Muscle layer of colon (tissue), 2 donors: ENCODE measurements around the gene INPPL1.
"Not testable (repeated sequence)": the region's sequence is repeated elsewhere in the genome, so short reads cannot be mapped to it uniquely, and the experiment has no call there.

ENCODE experiments used
- H3K27ac ChIP-seq: one replicate; pipeline ENCODE4 v1.7.0; 2013; ENCODE audit warnings: low read depth, mild to moderate bottlenecking, low read length, moderate library complexity
- H3K27me3 ChIP-seq, 2 donors: one replicate each; pipeline ENCODE4 v1.7.0; 2013; ENCODE audit warnings: low read length in 2 of 2, mild to moderate bottlenecking in 2 of 2; ENCODE audit not compliant: insufficient read depth in 2 of 2, control insufficient read depth in 1 of 2
- H3K36me3 ChIP-seq: one replicate; pipeline ENCODE4 v1.7.0; 2013; ENCODE audit warnings: mild to moderate bottlenecking, low read length; ENCODE audit not compliant: insufficient read depth
- H3K4me1 ChIP-seq: one replicate; pipeline ENCODE4 v1.7.0; 2013; ENCODE audit warnings: mild to moderate bottlenecking, low read length; ENCODE audit not compliant: insufficient read depth
- H3K4me3 ChIP-seq, 2 donors: one replicate each; pipeline ENCODE4 v1.7.0; 2013; ENCODE audit warnings: low read length in 2 of 2, low read depth in 1 of 2, mild to moderate bottlenecking in 1 of 2, moderate library complexity in 1 of 2
- H3K9ac ChIP-seq: one replicate; pipeline ENCODE4 v1.7.0; 2013; ENCODE audit warnings: low read length
- H3K9me3 ChIP-seq: one replicate; pipeline ENCODE4 v1.7.0; 2013; ENCODE audit warnings: mild to moderate bottlenecking, low read length
- donor health status: abdominal sarcoma.
- donor health status: Adenocarcinoma of cecum.

INPPL1 gene

DNA sequence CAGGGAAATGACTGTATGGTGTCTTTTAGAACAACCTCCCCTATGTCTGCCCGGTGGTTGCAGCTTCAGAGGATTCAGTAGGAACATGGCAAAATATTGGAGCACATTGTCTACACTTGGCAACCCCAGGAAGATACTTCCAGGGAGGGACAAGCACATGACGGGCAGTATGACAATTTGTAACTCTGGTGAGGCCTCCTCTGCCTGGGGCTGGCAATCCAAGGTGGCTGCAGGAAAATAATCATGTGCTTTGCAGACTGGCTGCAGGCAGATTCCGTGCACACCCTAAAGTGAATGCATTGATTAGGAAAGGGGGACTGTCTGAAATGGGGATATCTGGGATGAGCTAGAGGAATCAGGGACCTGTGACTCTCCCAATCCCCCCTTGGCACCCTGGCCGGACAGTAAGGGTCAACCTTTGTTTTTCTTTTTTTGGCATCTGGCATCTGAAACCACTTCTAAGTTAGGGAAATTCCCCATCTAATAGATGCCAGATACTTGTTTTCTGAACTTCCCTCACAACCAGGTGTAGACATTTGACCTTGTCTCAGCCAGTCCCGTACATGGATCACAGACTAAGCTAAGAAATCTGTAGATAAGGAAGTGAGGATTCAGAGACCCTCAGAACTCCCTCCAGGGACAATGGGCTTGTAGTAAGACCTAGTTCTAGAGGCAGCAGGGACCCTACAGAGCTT is 29.9 kb downstream of the INPPL1 start:
- no peak overlapping the region for H3K9ac ChIP-seq
- H3K27me3 ChIP-seq = no peaks in the 10 kb centered on the region
- H3K36me3 ChIP-seq = no peaks in the 10 kb centered on the region

DNA sequence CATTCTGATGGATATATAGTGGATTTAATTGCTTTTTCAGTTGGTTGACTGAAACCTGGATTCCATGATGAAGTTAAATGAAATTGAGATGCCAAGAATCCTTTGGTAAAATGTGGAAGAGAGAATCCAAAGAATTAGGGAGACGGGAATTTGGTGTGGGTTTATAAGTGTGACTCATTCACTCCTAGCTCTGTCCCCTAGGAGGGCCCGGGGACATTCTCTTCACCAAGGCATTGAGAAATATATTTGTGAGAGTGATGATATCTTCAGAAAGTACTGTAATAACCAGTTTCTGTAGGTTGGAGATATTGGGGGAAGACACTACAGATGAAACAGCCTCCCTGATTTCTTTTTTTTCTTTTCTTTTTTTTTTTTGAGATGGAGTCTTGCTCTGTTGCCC is 33.0 kb downstream of the INPPL1 start:
- Histone ChIP-seq H3K4me3 (no peak overlapping the region), H3K9me3 (no peaks in the 10 kb centered on the region), H3K27ac (no peak overlapping the region), H3K36me3 (no peaks in the 10 kb centered on the region), H3K9ac (no peak overlapping the region), H3K27me3 (no peaks in the 10 kb centered on the region), H3K4me1 (no peaks in the 10 kb centered on the region)

More for the DNA sequence above, 29.9 kb downstream of the INPPL1 start:
- Histone ChIP-seq H3K4me1 (no peaks in the 10 kb centered on the region), H3K4me3 (no peak overlapping the region), H3K27ac (no peak overlapping the region), H3K9me3 (no peaks in the 10 kb centered on the region)

DNA sequence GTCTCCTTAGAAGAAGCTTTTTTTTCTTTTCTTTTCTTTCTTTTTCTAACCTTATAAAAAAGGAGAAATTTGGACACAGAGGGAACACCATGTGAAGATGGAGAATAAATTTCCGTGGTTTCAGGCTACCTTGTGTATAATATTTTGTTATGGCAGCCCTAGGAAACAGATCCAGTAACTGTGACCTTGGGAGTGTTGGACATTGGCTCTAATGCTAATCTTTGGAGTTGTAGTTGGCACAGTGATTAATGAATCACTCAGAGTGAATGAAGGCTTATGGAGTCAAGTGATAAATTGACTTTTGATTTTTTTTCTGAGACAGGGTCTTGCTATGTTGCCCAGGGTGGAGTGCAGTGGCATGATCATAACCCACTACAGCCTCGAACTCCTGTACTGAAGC is 34.9 kb downstream of the INPPL1 start:
- Histone ChIP-seq H3K27ac (no peak overlapping the region), H3K9me3 (no peaks in the 10 kb centered on the region), H3K4me3 (no peak overlapping the region), H3K9ac (no peak overlapping the region), H3K4me1 (no peaks in the 10 kb centered on the region), H3K27me3 (no peaks in the 10 kb centered on the region), H3K36me3 (no peaks in the 10 kb centered on the region)

DNA sequence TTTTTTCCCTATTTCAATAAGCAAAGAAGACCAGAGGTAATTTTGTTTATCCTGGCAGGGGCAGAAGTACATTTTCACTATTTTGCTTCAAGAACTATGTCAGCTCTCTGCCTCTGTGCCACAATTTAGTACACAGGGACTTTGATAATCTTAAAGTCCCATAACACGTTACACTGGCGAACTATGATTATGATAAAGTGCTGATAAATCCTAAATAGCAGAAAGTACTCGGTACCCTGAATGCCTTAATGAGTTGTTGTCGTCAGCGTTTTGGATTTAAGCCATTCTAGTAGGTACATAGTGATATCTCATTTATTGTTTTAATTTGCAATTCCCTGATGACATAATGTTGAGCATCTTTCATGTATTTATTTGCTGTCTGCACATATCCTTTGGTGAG is 36.0 kb downstream of the INPPL1 start:
- Histone ChIP-seq H3K9me3 (no peaks in the 10 kb centered on the region), H3K4me3 (no peak overlapping the region), H3K4me1 (no peaks in the 10 kb centered on the region), H3K9ac (no peak overlapping the region), H3K36me3 (no peaks in the 10 kb centered on the region), H3K27me3 (no peaks in the 10 kb centered on the region), H3K27ac (no peak overlapping the region)

DNA sequence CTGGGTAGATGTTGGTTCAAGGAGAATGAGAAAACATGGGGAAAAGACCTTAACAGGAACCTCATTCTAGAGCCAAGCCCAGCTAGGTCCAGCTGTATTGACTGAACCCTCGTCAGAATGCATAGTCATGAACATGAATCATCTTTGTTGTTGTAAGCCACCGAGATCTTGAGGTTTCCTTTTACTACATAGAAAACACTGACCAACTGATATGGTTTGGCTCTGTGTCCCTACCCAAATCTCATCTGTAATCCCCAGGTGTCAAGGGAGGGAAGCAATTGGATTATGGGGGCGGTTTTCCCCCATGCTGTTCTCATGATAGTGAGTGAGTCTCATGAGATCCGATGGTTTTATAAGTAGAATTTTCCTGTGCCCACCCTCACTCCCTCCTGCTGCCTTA is 38.8 kb downstream of the INPPL1 start:
- Histone ChIP-seq H3K9me3 (no peaks in the 10 kb centered on the region), H3K4me3 (no peak overlapping the region), H3K36me3 (no peaks in the 10 kb centered on the region), H3K27me3 (no peaks in the 10 kb centered on the region), H3K27ac (no peak overlapping the region), H3K4me1 (no peaks in the 10 kb centered on the region), H3K9ac (no peak overlapping the region)

DNA sequence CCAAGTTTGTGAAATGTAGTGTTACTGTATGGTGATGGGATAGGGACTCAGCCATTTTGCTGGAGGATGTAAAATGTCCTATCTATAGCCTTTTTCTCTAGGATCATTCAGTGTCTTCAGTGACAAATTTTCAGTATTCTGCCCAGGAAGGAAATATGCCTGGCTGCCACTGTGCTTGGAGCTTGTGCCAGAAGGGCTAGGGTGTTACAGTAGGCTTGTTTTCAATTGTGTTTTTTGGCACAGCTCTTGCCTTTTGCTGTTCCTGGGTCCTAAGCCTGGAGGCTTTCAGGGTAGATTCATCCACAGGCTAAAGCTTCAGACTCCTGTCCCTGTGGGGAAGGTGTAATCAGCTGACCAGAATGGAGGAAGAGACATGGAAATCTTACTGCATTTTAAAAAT is 41.4 kb downstream of the INPPL1 start:
- Histone ChIP-seq H3K4me1 (no peaks in the 10 kb centered on the region), H3K27me3 (no peaks in the 10 kb centered on the region), H3K9me3 (no peaks in the 10 kb centered on the region), H3K4me3 (no peak overlapping the region), H3K9ac (no peak overlapping the region), H3K36me3 (no peaks in the 10 kb centered on the region), H3K27ac (no peak overlapping the region)

DNA sequence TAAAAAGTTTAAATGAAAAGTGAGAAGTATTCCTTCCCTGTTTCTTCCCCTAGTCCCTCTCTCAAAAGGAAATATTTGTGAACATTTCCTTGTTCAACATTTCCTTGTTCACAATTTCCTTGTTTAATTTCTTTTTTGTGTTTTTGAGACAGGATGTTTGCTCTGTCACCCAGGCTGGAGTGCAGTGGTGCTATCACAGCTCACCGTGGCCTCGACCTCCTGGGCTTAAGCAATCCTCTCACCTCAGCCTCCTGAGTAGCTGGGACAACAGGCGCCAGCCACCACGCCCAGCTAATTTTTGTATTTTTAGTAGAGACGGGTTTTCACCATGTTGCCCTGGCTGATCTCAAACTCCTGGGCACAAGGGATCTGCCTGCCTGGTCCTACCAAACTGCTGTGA is 42.4 kb downstream of the INPPL1 start:
- not testable (repeated sequence) for H3K36me3 ChIP-seq, H3K9me3 ChIP-seq, H3K4me3 ChIP-seq, H3K27ac ChIP-seq, H3K4me1 ChIP-seq, H3K27me3 ChIP-seq, H3K9ac ChIP-seq

DNA sequence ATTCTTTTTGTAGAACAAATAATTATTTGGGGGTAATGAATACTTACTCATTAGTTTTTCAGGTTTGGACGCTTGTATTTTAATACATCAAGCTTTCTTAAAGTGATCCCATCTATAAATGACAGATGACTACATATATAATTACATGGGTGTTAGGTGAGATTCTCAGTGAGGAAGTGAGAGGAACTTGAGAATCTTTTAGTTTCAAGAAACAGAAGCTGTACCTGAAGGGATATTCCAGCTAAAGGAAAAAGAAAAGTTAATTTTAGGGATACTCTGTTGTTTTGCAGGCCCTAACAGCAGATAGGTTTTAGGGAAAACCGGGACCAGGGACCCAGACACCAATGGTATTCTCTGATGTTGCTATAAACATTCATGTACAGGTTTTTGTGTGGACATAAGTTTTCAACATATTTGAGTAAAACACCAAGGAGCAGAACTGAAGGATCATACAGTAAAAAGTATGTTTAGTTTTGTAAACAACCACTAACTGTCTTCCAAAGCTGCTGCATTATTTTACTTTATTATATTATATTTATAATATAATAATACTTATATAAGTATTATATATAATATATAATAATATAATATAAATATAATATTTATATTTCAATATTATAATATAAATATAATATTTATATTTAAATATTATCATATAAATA is 43.5 kb downstream of the INPPL1 start:
- Histone ChIP-seq H3K9me3 (no peaks in the 10 kb centered on the region), H3K27ac (no peak overlapping the region), H3K9ac (no peak overlapping the region), H3K27me3 (no peaks in the 10 kb centered on the region), H3K4me3 (no peak overlapping the region), H3K4me1 (no peaks in the 10 kb centered on the region), H3K36me3 (no peaks in the 10 kb centered on the region)

DNA sequence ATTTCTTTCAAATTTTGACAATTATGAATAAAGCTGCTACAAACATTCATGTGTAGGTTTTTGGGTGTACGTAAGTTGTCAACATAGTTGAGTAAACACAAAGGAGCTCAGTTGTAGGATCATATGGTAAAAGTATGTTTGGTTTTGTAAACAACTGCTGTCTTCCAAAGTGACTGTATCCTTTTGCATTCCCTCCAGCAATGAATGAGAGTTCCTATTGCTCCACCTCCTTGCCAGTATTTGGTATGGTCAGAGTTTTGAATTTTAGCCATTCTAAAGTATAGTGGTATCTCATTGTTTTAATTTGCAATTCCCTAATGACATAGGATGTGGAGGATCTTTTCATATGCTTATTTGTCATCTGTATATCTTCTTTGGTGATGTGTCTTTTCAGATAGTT is 47.4 kb downstream of the INPPL1 start:
- no peaks in the 10 kb centered on the region for H3K9me3 ChIP-seq
- H3K27me3 ChIP-seq = no peaks in the 10 kb centered on the region
- no peak overlapping the region for H3K27ac ChIP-seq
- H3K36me3 ChIP-seq = no peaks in the 10 kb centered on the region
- no peak overlapping the region for H3K4me3 ChIP-seq
- no peak overlapping the region for H3K9ac ChIP-seq
- H3K4me1 ChIP-seq = no peaks in the 10 kb centered on the region

DNA sequence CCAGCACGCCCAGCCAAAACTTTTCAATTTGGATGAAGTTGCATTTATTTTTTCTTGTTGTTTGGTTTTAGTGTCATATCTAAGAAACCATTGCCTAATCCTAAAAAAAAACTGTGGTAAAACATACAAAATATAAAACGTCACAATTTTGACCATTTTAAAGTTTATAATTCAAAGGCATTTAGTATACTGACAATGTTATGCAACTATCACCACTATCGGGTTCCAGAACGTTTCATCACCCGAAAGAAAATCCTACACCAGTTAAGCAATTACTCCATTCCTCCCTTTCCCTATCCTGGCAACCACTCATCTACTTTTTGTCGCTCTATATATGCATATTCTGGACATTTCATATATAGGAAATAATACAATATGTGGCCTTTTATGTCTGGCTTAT is 49.9 kb downstream of the INPPL1 start:
- H3K9me3 ChIP-seq = no peaks in the 10 kb centered on the region
- H3K4me1 ChIP-seq = no peaks in the 10 kb centered on the region
- H3K36me3 ChIP-seq = no peaks in the 10 kb centered on the region
- no peak overlapping the region for H3K4me3 ChIP-seq
- H3K27me3 ChIP-seq = no peaks in the 10 kb centered on the region
- H3K9ac ChIP-seq = no peak overlapping the region
- H3K27ac ChIP-seq = no peak overlapping the region

DNA sequence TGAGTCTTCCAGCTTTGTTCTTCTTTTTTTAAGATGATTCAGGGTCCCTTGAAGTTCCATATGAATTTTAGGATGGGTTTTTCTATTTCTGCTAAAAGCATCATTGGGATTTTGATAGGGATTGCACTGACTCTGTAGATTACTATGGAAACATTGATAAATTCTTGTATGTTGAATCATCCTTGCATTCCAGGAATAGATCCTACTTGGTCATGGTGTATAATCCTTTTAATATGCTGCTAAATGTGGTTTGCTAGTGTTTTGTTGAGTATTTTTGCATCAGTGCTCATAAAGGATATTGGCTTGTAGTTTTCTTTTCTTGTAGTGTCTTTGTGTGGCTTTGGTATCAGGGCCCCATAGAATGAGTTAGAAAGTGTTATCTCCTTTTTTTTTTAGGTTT is 54.3 kb downstream of the INPPL1 start:
- no peaks in the 10 kb centered on the region for H3K9me3 ChIP-seq
- H3K4me3 ChIP-seq = no peak overlapping the region
- H3K9ac ChIP-seq = no peak overlapping the region

DNA sequence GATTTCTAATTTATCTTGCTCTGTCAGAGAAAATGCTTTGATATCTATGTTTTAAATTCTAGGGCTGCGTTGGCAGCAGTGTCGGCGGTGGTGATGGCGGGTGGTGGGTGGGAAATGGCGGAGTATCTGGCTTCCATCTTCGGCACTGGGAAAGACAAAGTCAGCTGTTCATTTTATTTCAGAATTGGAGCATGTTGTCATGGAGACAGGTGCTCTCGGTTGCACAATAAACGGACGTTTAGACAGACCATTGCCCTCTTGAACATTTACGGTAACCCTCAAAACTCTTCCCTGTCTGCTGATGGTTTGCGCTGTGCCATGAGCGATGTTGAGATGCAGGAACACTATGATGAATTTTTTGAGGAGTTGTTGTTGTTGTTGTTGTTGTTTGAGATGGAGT is 55.5 kb downstream of the INPPL1 start:
- Histone ChIP-seq H3K36me3 (no peaks in the 10 kb centered on the region), H3K27me3 (peaks cover 0 to 8% of the 10 kb centered on the region in 2 donors), H3K27ac (no peak overlapping the region), H3K4me1 (no peaks in the 10 kb centered on the region), H3K4me3 (no peak overlapping the region), H3K9ac (no peak overlapping the region), H3K9me3 (no peaks in the 10 kb centered on the region)

More for the DNA sequence above, 54.3 kb downstream of the INPPL1 start:
- H3K27me3 ChIP-seq = peaks cover 0 to 5% of the 10 kb centered on the region in 2 donors
- no peaks in the 10 kb centered on the region for H3K36me3 ChIP-seq
- no peak overlapping the region for H3K27ac ChIP-seq
- H3K4me1 ChIP-seq = no peaks in the 10 kb centered on the region
